ENCODE measurements around the gene DEPDC5. TPM values are rescaled to one million over a fixed set of nuclear protein-coding genes. Genes with fewer than 3 reads are reported as not detected.

The DEPDC5 gene
- total and polyA plus RNA-seq, 3 experiments from 2014 or later = 11.1 to 38.1 (median 29.1) TPM

- Histone ChIP-seq H3K36me3 (ENCODE audit: insufficient read depth, low read length) (no peaks in the 10 kb centered on the region), H3K27ac (ENCODE audit: low read depth, low read length) (no peak overlapping the region), H3K27me3 (ENCODE audit: insufficient read depth, low read length, poor library complexity, severe bottlenecking) (no peaks in the 10 kb centered on the region), H3K4me3 (ENCODE audit: low read length) (no peak overlapping the region), H3K4me1 (ENCODE audit: insufficient read depth, low read length) (peaks cover 2% of the 10 kb centered on the region), H3K9me3 (ENCODE audit: low read length) (no peaks in the 10 kb centered on the region)
- DNase-seq = no peak
- H3K36me3 Mint-ChIP-seq = no peaks in the 10 kb centered on the region
- CTCF ChIA-PET = no interaction called here
- H3K27me3 Mint-ChIP-seq = no peaks in the 10 kb centered on the region
- H3K4me3 Mint-ChIP-seq = peak overlapping the region in 1 of 7 donors; percentile 30
- no peak overlapping the region for H3K27ac Mint-ChIP-seq
- POLR2A ChIA-PET = no interaction called here
- H3K4me1 Mint-ChIP-seq = peaks cover 0 to 4% (median 1%) of the 10 kb centered on the region in 3 donors
- H3K9me3 Mint-ChIP-seq = no peaks in the 10 kb centered on the region
Observed at GRCh38 chr22:31938296-31938695, 184.5 kb downstream of the DEPDC5 start.

- no peaks in the 10 kb centered on the region for H3K9me3 ChIP-seq (ENCODE audit: low read length)
- Mint-ChIP-seq H3K27me3 (no peaks in the 10 kb centered on the region), H3K4me3 (no peak overlapping the region), H3K9me3 (no peaks in the 10 kb centered on the region), H3K36me3 (peaks cover 0 to 2% (median 0%) of the 10 kb centered on the region in 3 donors), H3K4me1 (peaks cover 4 to 6% (median 4%) of the 10 kb centered on the region in 3 donors), H3K27ac (peak overlapping the region in 1 of 8 donors; percentile 53)
- no peaks in the 10 kb centered on the region for H3K36me3 ChIP-seq (ENCODE audit: insufficient read depth, low read length)
- no peak for DNase-seq
- ChIA-PET POLR2A (no interaction called here), CTCF (interaction anchor here (1.2 kb wide), 1 partner anchor 275 kb away, joined by 3 read pairs; no protein-coding TSS in a partner anchor)
- H3K27ac ChIP-seq (ENCODE audit: low read depth, low read length) = no peak overlapping the region
- peaks cover 12% of the 10 kb centered on the region for H3K4me1 ChIP-seq (ENCODE audit: insufficient read depth, low read length)
- H3K4me3 ChIP-seq (ENCODE audit: low read length) = no peak overlapping the region
- H3K27me3 ChIP-seq (ENCODE audit: insufficient read depth, low read length, poor library complexity, severe bottlenecking) = no peaks in the 10 kb centered on the region
Observed at GRCh38 chr22:31940506-31940905, 186.7 kb downstream of the DEPDC5 start.

DNA sequence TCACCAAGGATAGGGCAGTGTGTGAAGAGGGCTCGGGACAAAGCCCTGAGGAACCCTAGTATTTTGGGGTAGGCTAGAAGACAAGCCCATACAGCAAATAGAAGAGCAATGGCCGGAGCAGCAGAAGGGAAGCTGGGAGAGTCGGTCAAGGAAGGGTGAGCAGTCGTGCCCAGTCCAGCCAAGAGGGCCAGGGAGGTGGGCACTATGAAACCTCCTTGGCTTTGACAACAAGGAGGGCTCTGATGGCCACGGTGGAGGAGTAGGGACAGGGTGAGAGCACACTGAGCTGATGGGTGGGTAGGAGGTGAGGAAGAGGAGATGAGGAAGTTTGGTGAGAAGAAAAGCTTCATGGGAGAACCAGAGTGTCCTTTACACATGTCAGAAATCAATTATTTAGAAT lies 188.3 kb downstream of the DEPDC5 start:
- Mint-ChIP-seq H3K4me3 (peak overlapping the region in 5 of 7 donors; percentile 2 to 89 (median 24)), H3K4me1 (peaks cover 6 to 8% (median 7%) of the 10 kb centered on the region in 3 donors), H3K9me3 (no peaks in the 10 kb centered on the region), H3K27ac (peak overlapping the region in 6 of 8 donors; percentile 48 to 88 (median 72)), H3K27me3 (no peaks in the 10 kb centered on the region), H3K36me3 (peaks cover 0 to 2% (median 0%) of the 10 kb centered on the region in 3 donors)
- Histone ChIP-seq H3K27ac (ENCODE audit: low read depth, low read length) (no peak overlapping the region), H3K27me3 (ENCODE audit: insufficient read depth, low read length, poor library complexity, severe bottlenecking) (no peaks in the 10 kb centered on the region), H3K36me3 (ENCODE audit: insufficient read depth, low read length) (no peaks in the 10 kb centered on the region), H3K9me3 (ENCODE audit: low read length) (no peaks in the 10 kb centered on the region), H3K4me1 (ENCODE audit: insufficient read depth, low read length) (peaks cover 24% of the 10 kb centered on the region), H3K4me3 (ENCODE audit: low read length) (no peak overlapping the region)
- CTCF ChIA-PET = interaction anchor here (1.2 kb wide), 1 partner anchor 28 kb away, joined by 4 read pairs; no protein-coding TSS in a partner anchor
- no peak for DNase-seq
- POLR2A ChIA-PET = no interaction called here

- no peaks in the 10 kb centered on the region for H3K9me3 ChIP-seq (ENCODE audit: low read length)
Observed at GRCh38 chr22:31943206-31943977, 189.6 kb downstream of the DEPDC5 start.

GRCh38 chr22:31943978-31944699 lies 190.3 kb downstream of the DEPDC5 start, which contains the start of gene YWHAH:
YWHAH (plus strand) TSS chr22:31944535; CDS start chr22:31944734, 199 bp downstream.
- Mint-ChIP-seq H3K27me3 (no peaks in the 10 kb centered on the region), H3K4me3 (peak within 1 kb of the TSS in 5 of 7 donors; percentile 89 to 96 (median 95)), H3K27ac (peak within 1 kb of the TSS; percentile 76 to 96 (median 92)), H3K36me3 (peaks cover 0 to 17% (median 3%) of the 10 kb centered on the region in 3 donors), H3K9me3 (no peaks in the 10 kb centered on the region), H3K4me1 (peaks cover 11 to 13% (median 13%) of the 10 kb centered on the region in 3 donors)
- DNase-seq = peak; percentile 80 to 92 (median 83)
- ChIA-PET POLR2A (interaction anchor here (1.8 to 3.9 kb wide), 2 partner anchors 267 to 282 kb away, joined by 4 to 16 read pairs; partner anchors contain the start of gene PISD), CTCF (interaction anchor here (1.1 kb wide), 1 partner anchor 26 kb away, joined by 3 read pairs; no protein-coding TSS in a partner anchor)
- H3K4me1 ChIP-seq (ENCODE audit: insufficient read depth, low read length) = peaks cover 24% of the 10 kb centered on the region
- H3K27me3 ChIP-seq (ENCODE audit: insufficient read depth, low read length, poor library complexity, severe bottlenecking) = no peaks in the 10 kb centered on the region
- peak within 1 kb of the TSS; percentile 89 for H3K27ac ChIP-seq (ENCODE audit: low read depth, low read length)
- H3K36me3 ChIP-seq (ENCODE audit: insufficient read depth, low read length) = no peaks in the 10 kb centered on the region
- peak within 1 kb of the TSS; percentile 69 for H3K4me3 ChIP-seq (ENCODE audit: low read length)
- no peaks in the 10 kb centered on the region for H3K9me3 ChIP-seq (ENCODE audit: low read length)

More at GRCh38 chr22:31943206-31943977, 189.6 kb downstream of the DEPDC5 start:
- Mint-ChIP-seq H3K27ac (peak overlapping the region; percentile 76 to 95 (median 81)), H3K4me1 (peaks cover 11 to 13% (median 13%) of the 10 kb centered on the region in 3 donors), H3K36me3 (peaks cover 0 to 13% (median 0%) of the 10 kb centered on the region in 3 donors), H3K9me3 (no peaks in the 10 kb centered on the region), H3K27me3 (no peaks in the 10 kb centered on the region), H3K4me3 (peak overlapping the region in 5 of 7 donors; percentile 89 to 96 (median 95))
- Histone ChIP-seq H3K36me3 (ENCODE audit: insufficient read depth, low read length) (no peaks in the 10 kb centered on the region), H3K27me3 (ENCODE audit: insufficient read depth, low read length, poor library complexity, severe bottlenecking) (no peaks in the 10 kb centered on the region), H3K27ac (ENCODE audit: low read depth, low read length) (peak overlapping the region; percentile 89), H3K4me1 (ENCODE audit: insufficient read depth, low read length) (peaks cover 24% of the 10 kb centered on the region), H3K4me3 (ENCODE audit: low read length) (peak overlapping the region; percentile 66)
- ChIA-PET CTCF (interaction anchor here (1.1 kb wide), 1 partner anchor 27 kb away, joined by 3 read pairs; no protein-coding TSS in a partner anchor), POLR2A (interaction anchor here (0.5 kb wide), 1 partner anchor 29 kb away, joined by 5 read pairs; no protein-coding TSS in a partner anchor)
- no peak for DNase-seq

GRCh38 chr22:31944700-31945442 lies 191.1 kb downstream of the DEPDC5 start:
- no peaks in the 10 kb centered on the region for H3K27me3 Mint-ChIP-seq
- DNase-seq = peak in 4 of 5 donors; percentile 28 to 70 (median 43)
- peak overlapping the region in 2 of 8 donors; percentile 29 to 82 for H3K27ac Mint-ChIP-seq
- H3K4me3 Mint-ChIP-seq = peak overlapping the region in 3 of 7 donors; percentile 52 to 76 (median 65)
- H3K4me1 Mint-ChIP-seq = peaks cover 11 to 13% (median 13%) of the 10 kb centered on the region in 3 donors
- Histone ChIP-seq H3K27ac (ENCODE audit: low read depth, low read length) (peak overlapping the region; percentile 89), H3K9me3 (ENCODE audit: low read length) (no peaks in the 10 kb centered on the region), H3K27me3 (ENCODE audit: insufficient read depth, low read length, poor library complexity, severe bottlenecking) (no peaks in the 10 kb centered on the region), H3K4me1 (ENCODE audit: insufficient read depth, low read length) (peaks cover 24% of the 10 kb centered on the region), H3K4me3 (ENCODE audit: low read length) (peak overlapping the region; percentile 69), H3K36me3 (ENCODE audit: insufficient read depth, low read length) (no peaks in the 10 kb centered on the region)
- no peaks in the 10 kb centered on the region for H3K9me3 Mint-ChIP-seq
- ChIA-PET POLR2A (interaction anchor here (1.8 to 3.9 kb wide), 2 partner anchors 268 to 283 kb away, joined by 4 to 16 read pairs; partner anchors contain the start of gene PISD), CTCF (interaction anchor here (1.4 to 2.1 kb wide), 5 partner anchors 12 to 281 kb away, joined by 3 to 9 read pairs (median 5); partner anchors contain the start of gene DEPDC5)
- H3K36me3 Mint-ChIP-seq = peaks cover 0 to 23% (median 3%) of the 10 kb centered on the region in 3 donors

- DNase-seq = peak in 2 of 5 donors; percentile 14 to 22
- Mint-ChIP-seq H3K4me1 (peaks cover 11 to 16% (median 16%) of the 10 kb centered on the region in 3 donors), H3K4me3 (no peak overlapping the region), H3K9me3 (no peaks in the 10 kb centered on the region), H3K27ac (no peak overlapping the region), H3K27me3 (no peaks in the 10 kb centered on the region), H3K36me3 (peaks cover 0 to 28% (median 3%) of the 10 kb centered on the region in 3 donors)
- H3K36me3 ChIP-seq (ENCODE audit: insufficient read depth, low read length) = peaks cover 4% of the 10 kb centered on the region
- peak overlapping the region; percentile 89 for H3K27ac ChIP-seq (ENCODE audit: low read depth, low read length)
- no peaks in the 10 kb centered on the region for H3K27me3 ChIP-seq (ENCODE audit: insufficient read depth, low read length, poor library complexity, severe bottlenecking)
- ChIA-PET CTCF (interaction anchor here (1.4 to 2.1 kb wide), 5 partner anchors 11 to 281 kb away, joined by 3 to 9 read pairs (median 5); partner anchors contain the start of gene DEPDC5), POLR2A (interaction anchor here (1.8 to 3.9 kb wide), 2 partner anchors 268 to 284 kb away, joined by 4 to 16 read pairs; partner anchors contain the start of gene PISD)
- no peaks in the 10 kb centered on the region for H3K9me3 ChIP-seq (ENCODE audit: low read length)
- peaks cover 24% of the 10 kb centered on the region for H3K4me1 ChIP-seq (ENCODE audit: insufficient read depth, low read length)
- peak overlapping the region; percentile 69 for H3K4me3 ChIP-seq (ENCODE audit: low read length)
Observed at GRCh38 chr22:31945443-31945855, 191.6 kb downstream of the DEPDC5 start.

Data from CD8-positive, alpha-beta memory T cell (primary cell).